Esophagus muscularis mucosa (tissue), 4 donors: ENCODE results near the gene NEB. TPM values are rescaled to one million over a fixed set of nuclear protein-coding genes. Genes with fewer than 3 reads are reported as not detected.
"Not testable (repeated sequence)": the region's sequence is repeated elsewhere in the genome, so short reads cannot be mapped to it uniquely, and the experiment has no call there.

Experiments used
- DNase-seq: peaks from one replicate; pipeline ENCODE4 v3.0.0-alpha.2; 2017; ENCODE audit errors: extremely low spot score
- H3K27ac ChIP-seq, 4 donors: fragments of 200-600 bp; sonication (generic); replicated peaks in 1 of 4; 1 replicate in 3 of 4; 2 replicates in 1 of 4; pipeline ENCODE4 v1.5.1; 2016 to 2019; ENCODE audit warnings: mild to moderate bottlenecking in 1 of 4
- H3K27me3 ChIP-seq, 4 donors: fragments of 200-600 bp; sonication (generic); one replicate each; pipeline versions ENCODE4 v1.5.1 to v1.6.0; 2016 to 2019
- H3K36me3 ChIP-seq, 4 donors: fragments of 200-600 bp; sonication (generic); one replicate each; pipeline ENCODE4 v1.5.1; 2016 to 2019
- H3K4me1 ChIP-seq, 4 donors: fragments of 200-600 bp; sonication (generic); one replicate each; pipeline ENCODE4 v1.5.1; 2016 to 2019
- H3K4me3 ChIP-seq, 4 donors: fragments of 200-600 bp; sonication (generic); 1 replicate in 2 of 4; 2 replicates in 2 of 4; pipeline ENCODE4 v1.5.1; 2016 to 2019; ENCODE audit warnings: mild to moderate bottlenecking in 4 of 4, moderate library complexity in 1 of 4
- H3K9me3 ChIP-seq, 4 donors: fragments of 200-600 bp; sonication (generic); 1 replicate in 3 of 4; 2 replicates in 1 of 4; pipeline ENCODE4 v1.5.1; 2016 to 2019
- CTCF ChIP-seq, 3 experiments: fragments of 200-600 bp in 2 of 3; fragments of 450-650 bp in 1 of 3; sonication (generic) in 2 of 3; IDR thresholded peaks; one replicate each; pipeline ENCODE4 v1.5.1; 2017 to 2019; ENCODE audit warnings: antibody characterized with exemption in 3 of 3, mild to moderate bottlenecking in 2 of 3, moderate library complexity in 1 of 3
- EP300 ChIP-seq: sonication (generic); formaldehyde crosslinking; IDR thresholded peaks from one replicate; pipeline ENCODE4 v1.6.1; 2017; ENCODE audit warnings: antibody characterized with exemption
- POLR2A ChIP-seq: fragments of 450-650 bp; IDR thresholded peaks from one replicate; pipeline ENCODE4 v1.6.1; 2017; ENCODE audit warnings: antibody characterized with exemption, moderate library complexity, mild to moderate bottlenecking, low read depth
- POLR2AphosphoS5 ChIP-seq, 2 donors: sonication (generic); formaldehyde crosslinking; IDR thresholded peaks; one replicate each; pipeline ENCODE4 v1.6.1; 2017; ENCODE audit warnings: antibody characterized with exemption in 2 of 2
- WGBS: methylation state at CpG from one replicate; pipeline ENCODE4 v1.1.5; 2018; 5-methylcytosine and 5-hydroxymethylcytosine counted together
- intact Hi-C: fragments of 100-400 bp; cut with DNase I; formaldehyde crosslinking; loops from one replicate; pipeline ENCODE4 v1.15.1; 2023
- total RNA-seq, 4 donors: library from RNA; depleted of rRNA; stranded (reverse); fragments of >200 nt; gene quantifications; one replicate each; pipeline versions ENCODE4 v1.1.0 to v1.2.1, GENCODE V29; 2016

NEB gene
- total RNA-seq, 4 donors from 2014 or later, result 0.23 to 0.84 (median 0.54) TPM

GRCh38 chr2:151644580-151644979, 89.7 kb downstream of the NEB start:
- no peaks in the 10 kb centered on the region for H3K4me1 ChIP-seq
- H3K36me3 ChIP-seq, result no peaks in the 10 kb centered on the region
- H3K27me3 ChIP-seq, result no peaks in the 10 kb centered on the region
- H3K27ac ChIP-seq, result no peak overlapping the region
- DNase-seq, result no peak
- H3K4me3 ChIP-seq, result no peak overlapping the region
- intact Hi-C loops, result no loop called here
- TF ChIP-seq EP300, result no peak
- TF ChIP-seq POLR2AphosphoS5 (IDR thresholded peaks at IDR 0.05), result no peak
- no peak for TF ChIP-seq CTCF (IDR thresholded peaks at IDR 0.05)
- no peak for TF ChIP-seq POLR2A
- 100% methylated on average over 2 of the region's 2 CpGs for WGBS
- H3K9me3 ChIP-seq, result peaks cover 0 to 19% (median 16%) of the 10 kb centered on the region in 4 donors

GRCh38 chr2:151641895-151642294, 92.4 kb downstream of the NEB start:
- H3K9me3 ChIP-seq, H3K27ac ChIP-seq, DNase-seq, H3K4me3 ChIP-seq, H3K27me3 ChIP-seq, intact Hi-C loops, H3K36me3 ChIP-seq: not testable (repeated sequence)
- peaks cover 9 to 23% (median 20%) of the 10 kb centered on the region in 4 donors for H3K4me1 ChIP-seq
- WGBS, result 85% methylated on average over 2 of the region's 2 CpGs

DNA sequence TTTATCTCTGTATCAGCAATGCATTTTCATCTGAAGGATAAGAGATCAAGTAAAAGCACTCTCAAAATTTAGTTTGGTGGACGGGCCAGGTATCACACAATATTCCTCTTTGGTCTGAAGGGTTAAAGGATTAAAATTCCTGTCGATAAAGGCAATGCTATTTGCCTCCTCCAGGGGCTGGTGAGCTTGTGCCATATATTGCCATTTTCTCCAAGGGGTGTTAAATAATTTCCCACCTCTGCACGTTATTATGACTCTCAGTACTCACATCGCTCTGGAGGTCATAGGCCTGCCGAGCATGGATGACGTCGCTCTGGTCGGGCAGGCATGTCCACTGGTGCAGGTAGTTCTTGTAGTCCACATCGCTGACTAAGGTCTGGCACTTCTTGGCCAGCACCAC, 94.2 kb downstream of the NEB start:
- WGBS, result 93% methylated on average over 8 of the region's 9 CpGs

DNA sequence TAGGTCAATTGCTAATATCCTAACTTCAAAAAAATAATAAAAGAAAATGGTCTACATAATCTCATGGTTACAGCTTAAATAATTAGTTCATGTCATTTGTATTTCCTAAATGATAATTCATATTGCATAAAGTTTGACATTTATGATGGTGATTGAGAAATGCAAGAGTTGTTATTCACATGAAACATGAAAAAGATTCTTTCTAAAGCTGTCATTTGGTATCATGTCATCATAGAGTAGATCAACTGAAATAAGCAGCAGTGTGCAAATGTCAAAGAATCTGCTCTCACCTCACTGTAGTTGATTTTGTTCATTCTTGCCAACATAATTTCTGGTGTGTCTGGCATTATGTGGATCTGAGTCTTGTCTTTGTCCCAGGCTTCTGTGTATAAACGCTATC, 95.3 kb downstream of the NEB start:
- no peak for TF ChIP-seq POLR2A
- TF ChIP-seq EP300, result no peak
- no peak for TF ChIP-seq POLR2AphosphoS5 (IDR thresholded peaks at IDR 0.05)
- no peak for TF ChIP-seq CTCF (IDR thresholded peaks at IDR 0.05)
- Histone ChIP-seq H3K4me1 (peaks cover 9 to 23% (median 20%) of the 10 kb centered on the region in 4 donors), H3K9me3 (peaks cover 0 to 6% (median 0%) of the 10 kb centered on the region in 4 donors), H3K27me3 (no peaks in the 10 kb centered on the region), H3K4me3 (no peak overlapping the region), H3K27ac (no peak overlapping the region), H3K36me3 (no peaks in the 10 kb centered on the region)
- 74% methylated on average over 1 of the region's 1 CpG for WGBS
- intact Hi-C loops, result no loop called here
- DNase-seq, result no peak

More for the DNA sequence above, 94.2 kb downstream of the NEB start:
- Histone ChIP-seq H3K9me3 (peaks cover 0 to 3% (median 0%) of the 10 kb centered on the region in 4 donors), H3K4me1 (peaks cover 9 to 23% (median 20%) of the 10 kb centered on the region in 4 donors), H3K36me3 (no peaks in the 10 kb centered on the region), H3K4me3 (no peak overlapping the region), H3K27ac (no peak overlapping the region), H3K27me3 (no peaks in the 10 kb centered on the region)
- TF ChIP-seq POLR2A (no peak), CTCF (IDR thresholded peaks at IDR 0.05) (no peak), POLR2AphosphoS5 (IDR thresholded peaks at IDR 0.05) (no peak), EP300 (no peak)
- intact Hi-C loops, result no loop called here
- no peak for DNase-seq

DNA sequence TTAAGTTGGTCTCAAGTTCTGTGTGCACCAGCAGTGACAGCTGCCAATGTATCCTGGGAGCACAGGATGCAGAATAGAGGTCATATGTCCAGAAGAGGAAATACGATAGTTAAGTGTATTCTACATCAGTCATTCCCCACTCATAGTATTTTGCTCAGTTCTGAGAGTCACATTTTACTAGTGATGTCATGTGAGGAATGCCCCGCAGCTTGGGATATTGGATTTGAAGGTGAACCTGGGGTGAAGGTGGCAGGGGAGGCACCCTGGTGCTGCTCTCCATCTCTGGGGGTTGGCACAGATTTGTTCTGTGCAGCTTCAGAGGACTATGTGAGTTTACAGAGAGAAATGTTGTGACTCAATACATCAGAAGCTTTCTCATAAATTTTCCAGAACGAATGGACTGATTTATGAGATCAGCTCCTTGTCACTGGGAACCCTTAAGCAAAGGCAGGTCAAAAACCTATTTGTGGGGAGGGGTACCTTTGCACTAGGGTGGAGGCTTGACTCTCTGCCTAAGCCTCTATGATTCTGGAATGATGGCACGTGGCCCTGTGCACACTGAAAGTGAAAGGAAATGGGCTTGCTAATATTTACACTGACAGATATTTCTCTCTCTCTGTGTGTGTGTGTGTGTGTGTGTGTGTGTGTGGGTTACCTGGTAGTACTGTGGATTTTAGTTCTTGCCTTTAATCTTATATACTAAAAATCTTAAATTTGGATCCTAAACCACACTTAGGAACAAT, 95.9 kb downstream of the NEB start:
- intact Hi-C loops, result no loop called here
- H3K27me3 ChIP-seq, result no peaks in the 10 kb centered on the region
- no peak for TF ChIP-seq CTCF (IDR thresholded peaks at IDR 0.05)
- no peak for TF ChIP-seq POLR2A
- TF ChIP-seq EP300, result no peak
- TF ChIP-seq POLR2AphosphoS5 (IDR thresholded peaks at IDR 0.05), result no peak
- H3K36me3 ChIP-seq, result no peaks in the 10 kb centered on the region
- H3K4me3 ChIP-seq, result peak overlapping the region in 1 of 4 donors; percentile 14
- H3K9me3 ChIP-seq, result peaks cover 0 to 6% (median 0%) of the 10 kb centered on the region in 4 donors
- DNase-seq, result no peak
- H3K27ac ChIP-seq, result peak overlapping the region in 1 of 4 donors; percentile 47
- H3K4me1 ChIP-seq, result peaks cover 9 to 23% (median 20%) of the 10 kb centered on the region in 4 donors
- 19% methylated on average over 4 of the region's 4 CpGs for WGBS
